DMS79 (cell line): ENCODE data around the gene SLC25A22.

Source experiments
- DNase-seq: peaks from one replicate; lab custom pipeline; 2025; lab: John Stamatoyannopoulos, UW

The SLC25A22 gene

GRCh38 chr11:771617-772204 is 26.4 kb downstream of the SLC25A22 start:
- no peak for DNase-seq

- no peak for DNase-seq
These were observed 27.2 kb downstream of the SLC25A22 start for GRCh38 chr11:770642-771616.

GRCh38 chr11:769887-770641 is 28.0 kb downstream of the SLC25A22 start:
- DNase-seq = no peak

- no peak for DNase-seq
These were observed 30.8 kb downstream of the SLC25A22 start for GRCh38 chr11:767238-767637.

- DNase-seq = no peak
These were observed 31.2 kb downstream of the SLC25A22 start for GRCh38 chr11:766936-767210.

- no peak for DNase-seq
These were observed 31.8 kb downstream of the SLC25A22 start for GRCh38 chr11:766106-766935.

- DNase-seq = no peak
These were observed 32.3 kb downstream of the SLC25A22 start for GRCh38 chr11:765802-766091.

GRCh38 chr11:765025-765801 is 32.9 kb downstream of the SLC25A22 start:
- no peak for DNase-seq

GRCh38 chr11:764322-765024 is 33.6 kb downstream of the SLC25A22 start:
- DNase-seq = no peak

- DNase-seq = no peak
These were observed 34.3 kb downstream of the SLC25A22 start for GRCh38 chr11:763549-764321.

GRCh38 chr11:763073-763463 is 35.0 kb downstream of the SLC25A22 start:
- DNase-seq = no peak

- no peak for DNase-seq
These were observed 35.5 kb downstream of the SLC25A22 start for GRCh38 chr11:762421-763072.

GRCh38 chr11:761526-762108 is 36.5 kb downstream of the SLC25A22 start:
- DNase-seq = no peak

GRCh38 chr11:760236-760635 is 37.8 kb downstream of the SLC25A22 start:
- no peak for DNase-seq

GRCh38 chr11:749731-750130 is 48.4 kb downstream of the SLC25A22 start:
- DNase-seq = no peak

GRCh38 chr11:748007-748359 is 50.1 kb downstream of the SLC25A22 start:
- DNase-seq = no peak

- DNase-seq = peak; percentile 52
These were observed 50.7 kb downstream of the SLC25A22 start, which contains the start of gene TALDO1 for GRCh38 chr11:747158-748006. TALDO1 (plus strand) TSS chr11:747464; CDS start chr11:747482, 18 bp downstream.
